ENCODE results near the gene LYPD5.
A peak's percentile ranks its signal among the peaks of the same experiment; 100 is the strongest.

LYPD5 gene

DNA sequence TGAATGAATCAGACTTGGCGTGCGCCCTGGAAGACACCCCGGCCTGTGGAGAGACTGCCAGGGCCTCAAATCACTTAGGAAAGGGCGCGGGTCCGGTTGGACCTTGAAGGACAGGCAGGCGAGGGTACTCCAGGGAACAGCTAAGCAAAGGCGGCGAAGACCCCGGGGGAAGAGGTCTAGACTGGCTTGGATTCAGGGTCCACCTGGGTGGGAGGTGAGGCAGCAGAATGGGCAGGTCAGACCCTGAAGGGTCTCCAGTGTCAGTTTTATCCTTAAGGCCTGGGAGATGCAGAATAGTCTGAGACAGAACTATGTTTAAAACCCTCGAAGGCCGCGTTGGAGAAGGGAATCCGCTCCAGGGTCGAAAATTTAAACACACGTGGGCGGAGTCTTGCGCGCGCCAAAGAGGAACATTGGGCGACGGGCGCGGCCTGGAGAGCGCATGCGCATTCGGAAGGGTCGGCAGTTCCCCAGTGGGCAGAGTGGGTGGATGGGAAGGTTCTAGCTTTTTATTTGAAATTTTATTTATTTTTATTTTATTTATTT lies 46.9 kb downstream of the LYPD5 start:
- Histone ChIP-seq H3K4ac (ENCODE audit: low read depth, low read length) (peak overlapping the region; percentile 98), H3K23ac (ENCODE audit: low read length) (no peak overlapping the region), H2BK15ac (replicated peaks; ENCODE audit: low read depth) (no peak overlapping the region), H3K56ac (ENCODE audit: low read length) (peak overlapping the region; percentile 100), H3K36me3 (ENCODE audit: control insufficient read depth, insufficient read depth, low read length) (peaks cover under 1% of the 10 kb centered on the region), H2BK5ac (ENCODE audit: low read length) (peak overlapping the region; percentile 97), H3K79me1 (ENCODE audit: low read length) (peaks cover 3% of the 10 kb centered on the region), H3K27ac (ENCODE audit: low read depth, low read length) (peak overlapping the region; percentile 87), H3K27me3 (ENCODE audit: insufficient read depth, low read length, poor library complexity) (no peaks in the 10 kb centered on the region), H3K9ac (ENCODE audit: low read length) (peak overlapping the region; percentile 100), H3K4me1 (ENCODE audit: control insufficient read depth, low read depth, low read length) (no peaks in the 10 kb centered on the region), H3K4me3 (ENCODE audit: low read length) (peak overlapping the region; percentile 93), H4K5ac (ENCODE audit: low read length) (peak overlapping the region; percentile 98), H4K8ac (ENCODE audit: low read depth, low read length) (peak overlapping the region; percentile 93), H3K79me2 (ENCODE audit: control insufficient read depth, insufficient read depth, low read length) (no peaks in the 10 kb centered on the region), H2BK120ac (ENCODE audit: low read depth, low read length) (peak overlapping the region; percentile 39), H2AK5ac (ENCODE audit: low read length) (peak overlapping the region; percentile 82), H3K4me2 (ENCODE audit: low read length) (peak overlapping the region; percentile 98), H3K18ac (ENCODE audit: low read length) (peak overlapping the region; percentile 61)
- DNase-seq, result peak; percentile 67
- no CpG with 5 or more reads among the region's 28 CpGs for WGBS (ENCODE audit: extremely low coverage, insufficient coverage, low lambda C conversion rate)

DNA sequence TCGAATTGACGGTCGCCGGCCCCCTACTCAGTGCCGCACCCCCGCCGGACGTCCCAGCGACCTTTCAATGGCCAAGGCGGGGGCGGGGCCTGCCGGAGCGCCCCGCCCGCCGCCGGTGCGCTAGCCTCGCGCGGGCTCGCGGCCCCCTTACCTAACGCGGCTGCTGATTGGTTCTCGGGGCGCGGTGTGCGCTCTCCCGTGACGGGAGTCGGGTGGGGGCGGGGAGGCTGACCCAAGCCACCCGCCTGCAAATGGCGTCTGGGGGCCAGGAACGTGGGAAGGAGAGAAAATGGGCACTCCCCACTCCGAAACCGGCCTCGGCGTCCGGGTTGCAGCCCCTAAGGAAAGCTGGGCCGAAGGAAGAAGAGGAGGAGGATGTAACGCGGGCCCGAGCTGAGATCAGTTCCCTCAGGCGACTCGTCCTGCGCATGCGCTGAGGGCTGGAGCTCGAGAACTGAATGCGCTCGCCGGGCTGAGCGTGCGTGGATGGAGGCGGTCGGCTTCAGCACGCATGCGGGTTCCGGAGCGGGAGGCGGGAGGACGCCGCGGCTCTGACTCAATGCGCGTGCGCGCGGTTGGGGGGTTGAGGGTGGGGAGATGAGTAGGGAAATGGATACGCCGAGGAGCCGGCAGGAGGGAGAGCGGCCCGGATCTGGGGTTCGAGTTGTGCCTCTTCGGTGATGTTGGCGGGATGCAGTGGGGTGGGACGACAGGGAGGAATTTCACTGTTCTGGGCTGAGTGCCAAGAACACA lies 47.6 kb downstream of the LYPD5 start, which contains the start of gene SMG9:
TSS of gene SMG9 (minus strand) at position 460 of the 753 bp plus-strand sequence. CDS start 4,221 bp downstream, outside the sequence.
- Histone ChIP-seq H3K56ac (ENCODE audit: low read length) (peak within 1 kb of the TSS; percentile 100), H3K27ac (ENCODE audit: low read depth, low read length) (peak within 1 kb of the TSS; percentile 98), H3K27me3 (ENCODE audit: insufficient read depth, low read length, poor library complexity) (no peaks in the 10 kb centered on the region), H3K79me2 (ENCODE audit: control insufficient read depth, insufficient read depth, low read length) (no peaks in the 10 kb centered on the region), H3K18ac (ENCODE audit: low read length) (peak within 1 kb of the TSS; percentile 88), H2AK5ac (ENCODE audit: low read length) (peak within 1 kb of the TSS; percentile 82), H3K4me2 (ENCODE audit: low read length) (peak within 1 kb of the TSS; percentile 98), H2BK15ac (replicated peaks; ENCODE audit: low read depth) (no peak within 1 kb of the TSS), H3K4ac (ENCODE audit: low read depth, low read length) (peak within 1 kb of the TSS; percentile 98), H4K8ac (ENCODE audit: low read depth, low read length) (peak within 1 kb of the TSS; percentile 93), H3K23ac (ENCODE audit: low read length) (peak within 1 kb of the TSS; percentile 97), H2BK120ac (ENCODE audit: low read depth, low read length) (peak within 1 kb of the TSS; percentile 39), H3K79me1 (ENCODE audit: low read length) (peaks cover 3% of the 10 kb centered on the region), H3K4me1 (ENCODE audit: control insufficient read depth, low read depth, low read length) (no peaks in the 10 kb centered on the region), H3K36me3 (ENCODE audit: control insufficient read depth, insufficient read depth, low read length) (peaks cover 5% of the 10 kb centered on the region), H4K5ac (ENCODE audit: low read length) (peak within 1 kb of the TSS; percentile 98), H3K4me3 (ENCODE audit: low read length) (peak within 1 kb of the TSS; percentile 93), H2BK5ac (ENCODE audit: low read length) (peak within 1 kb of the TSS; percentile 98), H3K9ac (ENCODE audit: low read length) (peak within 1 kb of the TSS; percentile 100)
- peak; percentile 98 for DNase-seq
- WGBS (ENCODE audit: extremely low coverage, insufficient coverage, low lambda C conversion rate), result no CpG with 5 or more reads among the region's 79 CpGs

DNA sequence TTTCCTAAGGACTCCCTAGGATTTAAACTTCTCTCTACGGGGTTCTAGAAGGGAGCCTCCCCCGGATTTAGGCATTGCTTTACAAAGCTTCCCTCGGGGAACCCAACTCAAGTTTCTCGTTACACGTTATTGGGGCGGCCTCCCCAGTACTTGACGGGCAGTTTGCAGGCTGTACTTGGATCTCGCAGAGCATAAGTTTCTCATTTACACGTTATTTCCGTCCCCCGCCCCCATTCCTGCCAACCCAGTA lies 48.1 kb downstream of the LYPD5 start:
- no peak for DNase-seq
- H3K23ac ChIP-seq (ENCODE audit: low read length), result peak overlapping the region; percentile 45
- H4K5ac ChIP-seq (ENCODE audit: low read length), result no peak overlapping the region
- no peaks in the 10 kb centered on the region for H3K27me3 ChIP-seq (ENCODE audit: insufficient read depth, low read length, poor library complexity)
- peak overlapping the region; percentile 92 for H3K56ac ChIP-seq (ENCODE audit: low read length)
- no CpG with 5 or more reads among the region's 11 CpGs for WGBS (ENCODE audit: extremely low coverage, insufficient coverage, low lambda C conversion rate)
- H3K79me2 ChIP-seq (ENCODE audit: control insufficient read depth, insufficient read depth, low read length), result no peaks in the 10 kb centered on the region
- H2BK120ac ChIP-seq (ENCODE audit: low read depth, low read length), result peak overlapping the region; percentile 18
- H2BK15ac ChIP-seq (replicated peaks; ENCODE audit: low read depth), result no peak overlapping the region
- peak overlapping the region; percentile 86 for H3K18ac ChIP-seq (ENCODE audit: low read length)
- peak overlapping the region; percentile 70 for H3K27ac ChIP-seq (ENCODE audit: low read depth, low read length)
- H3K4me3 ChIP-seq (ENCODE audit: low read length), result peak overlapping the region; percentile 79
- peaks cover 3% of the 10 kb centered on the region for H3K79me1 ChIP-seq (ENCODE audit: low read length)
- no peak overlapping the region for H2BK5ac ChIP-seq (ENCODE audit: low read length)
- no peak overlapping the region for H4K8ac ChIP-seq (ENCODE audit: low read depth, low read length)
- no peak overlapping the region for H2AK5ac ChIP-seq (ENCODE audit: low read length)
- peak overlapping the region; percentile 92 for H3K9ac ChIP-seq (ENCODE audit: low read length)
- H3K36me3 ChIP-seq (ENCODE audit: control insufficient read depth, insufficient read depth, low read length), result peaks cover 5% of the 10 kb centered on the region
- H3K4me2 ChIP-seq (ENCODE audit: low read length), result peak overlapping the region; percentile 74
- no peaks in the 10 kb centered on the region for H3K4me1 ChIP-seq (ENCODE audit: control insufficient read depth, low read depth, low read length)
- H3K4ac ChIP-seq (ENCODE audit: low read depth, low read length), result no peak overlapping the region

DNA sequence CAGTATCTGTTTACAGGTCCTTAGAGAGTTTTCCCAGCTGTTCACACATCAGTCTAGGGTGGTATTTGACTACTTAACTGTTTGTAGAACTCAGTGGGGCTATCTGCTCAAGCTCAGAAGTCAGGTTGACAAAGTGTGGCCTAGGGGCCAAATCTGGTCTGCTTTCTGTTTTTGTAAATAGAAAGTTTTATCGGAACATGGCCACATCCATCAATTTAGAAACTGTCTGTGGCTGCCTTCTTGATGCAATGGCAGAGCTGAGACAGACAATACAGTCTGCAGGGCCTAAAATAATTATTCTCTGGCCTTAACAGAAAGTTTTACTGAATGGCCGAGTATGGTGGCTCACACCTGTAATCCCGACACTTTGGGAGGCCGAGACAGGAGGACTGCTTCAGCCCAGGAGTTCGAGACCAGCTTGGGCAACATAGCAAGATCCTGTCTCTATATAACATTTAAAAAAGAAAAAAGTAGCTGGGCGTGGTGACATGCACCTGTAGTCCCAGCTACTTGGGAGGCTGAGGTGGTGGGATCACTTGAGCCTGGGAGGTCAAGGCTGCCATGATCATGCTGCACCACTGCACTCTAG lies 49.9 kb downstream of the LYPD5 start:
- H3K4me2 ChIP-seq (ENCODE audit: low read length), result no peak overlapping the region
- H2AK5ac ChIP-seq (ENCODE audit: low read length), result no peak overlapping the region
- H3K27ac ChIP-seq (ENCODE audit: low read depth, low read length), result no peak overlapping the region
- peaks cover 5% of the 10 kb centered on the region for H3K36me3 ChIP-seq (ENCODE audit: control insufficient read depth, insufficient read depth, low read length)
- H3K23ac ChIP-seq (ENCODE audit: low read length), result no peak overlapping the region
- no peak overlapping the region for H4K5ac ChIP-seq (ENCODE audit: low read length)
- H2BK15ac ChIP-seq (replicated peaks; ENCODE audit: low read depth), result no peak overlapping the region
- H3K79me2 ChIP-seq (ENCODE audit: control insufficient read depth, insufficient read depth, low read length), result no peaks in the 10 kb centered on the region
- no peaks in the 10 kb centered on the region for H3K27me3 ChIP-seq (ENCODE audit: insufficient read depth, low read length, poor library complexity)
- no CpG with 5 or more reads among the region's 6 CpGs for WGBS (ENCODE audit: extremely low coverage, insufficient coverage, low lambda C conversion rate)
- no peak for DNase-seq
- H3K56ac ChIP-seq (ENCODE audit: low read length), result no peak overlapping the region
- H3K4me3 ChIP-seq (ENCODE audit: low read length), result no peak overlapping the region
- H3K4me1 ChIP-seq (ENCODE audit: control insufficient read depth, low read depth, low read length), result no peaks in the 10 kb centered on the region
- no peak overlapping the region for H3K4ac ChIP-seq (ENCODE audit: low read depth, low read length)
- peaks cover 3% of the 10 kb centered on the region for H3K79me1 ChIP-seq (ENCODE audit: low read length)
- H4K8ac ChIP-seq (ENCODE audit: low read depth, low read length), result no peak overlapping the region
- no peak overlapping the region for H2BK5ac ChIP-seq (ENCODE audit: low read length)
- H2BK120ac ChIP-seq (ENCODE audit: low read depth, low read length), result no peak overlapping the region
- no peak overlapping the region for H3K9ac ChIP-seq (ENCODE audit: low read length)
- no peak overlapping the region for H3K18ac ChIP-seq (ENCODE audit: low read length)

DNA sequence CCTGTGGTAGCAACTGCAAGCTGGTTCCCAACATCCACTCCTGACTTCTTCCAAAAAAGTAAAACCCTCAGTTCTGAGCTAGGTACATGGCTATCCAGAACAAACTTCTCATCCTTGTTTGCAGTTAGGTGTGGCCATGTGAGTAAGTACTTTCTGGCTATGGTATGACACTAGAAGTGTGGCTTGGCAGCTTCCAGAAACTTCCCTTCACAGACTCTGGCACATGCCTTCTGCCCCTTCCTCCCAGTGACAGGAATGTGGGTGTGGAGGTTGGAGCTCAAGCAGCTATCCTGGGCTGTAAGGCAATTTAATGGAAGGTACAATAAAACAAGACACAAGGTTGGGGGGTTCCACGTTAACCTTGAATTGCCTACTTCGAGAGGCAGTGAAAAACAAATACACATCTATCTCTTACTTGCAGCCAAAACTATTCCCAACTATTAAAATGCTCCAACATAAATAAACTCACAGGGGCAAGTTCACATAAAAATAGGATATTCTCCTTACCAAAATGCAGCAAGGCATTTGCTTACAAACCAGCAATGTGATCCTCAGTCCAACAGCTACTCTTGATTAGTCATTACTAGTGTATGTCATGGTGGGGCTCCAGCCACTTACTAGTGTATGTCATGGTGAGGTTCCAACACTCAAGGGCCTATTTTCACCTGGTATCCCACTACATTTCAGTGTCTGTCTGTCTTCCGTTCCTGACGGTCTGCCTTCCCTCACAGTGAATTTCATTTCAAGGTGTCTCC lies 50.6 kb downstream of the LYPD5 start:
- no CpG with 5 or more reads among the region's 4 CpGs for WGBS (ENCODE audit: extremely low coverage, insufficient coverage, low lambda C conversion rate)
- Histone ChIP-seq H3K56ac (ENCODE audit: low read length) (no peak overlapping the region), H3K9ac (ENCODE audit: low read length) (no peak overlapping the region), H2BK15ac (replicated peaks; ENCODE audit: low read depth) (no peak overlapping the region), H4K5ac (ENCODE audit: low read length) (no peak overlapping the region), H3K4me3 (ENCODE audit: low read length) (no peak overlapping the region), H2BK120ac (ENCODE audit: low read depth, low read length) (no peak overlapping the region), H3K4me1 (ENCODE audit: control insufficient read depth, low read depth, low read length) (no peaks in the 10 kb centered on the region), H3K4me2 (ENCODE audit: low read length) (no peak overlapping the region), H3K36me3 (ENCODE audit: control insufficient read depth, insufficient read depth, low read length) (peaks cover 7% of the 10 kb centered on the region), H3K27ac (ENCODE audit: low read depth, low read length) (no peak overlapping the region), H3K79me2 (ENCODE audit: control insufficient read depth, insufficient read depth, low read length) (no peaks in the 10 kb centered on the region), H3K4ac (ENCODE audit: low read depth, low read length) (no peak overlapping the region), H2BK5ac (ENCODE audit: low read length) (no peak overlapping the region), H2AK5ac (ENCODE audit: low read length) (no peak overlapping the region), H3K23ac (ENCODE audit: low read length) (no peak overlapping the region), H4K8ac (ENCODE audit: low read depth, low read length) (no peak overlapping the region), H3K27me3 (ENCODE audit: insufficient read depth, low read length, poor library complexity) (no peaks in the 10 kb centered on the region), H3K18ac (ENCODE audit: low read length) (no peak overlapping the region), H3K79me1 (ENCODE audit: low read length) (peaks cover 3% of the 10 kb centered on the region)
- DNase-seq, result no peak
